NCI-H2029 treated with DMSO at 0.1 percent for 48 hours (cell line): ENCODE data around the gene RSAD2.
"Not testable (repeated sequence)": the region's sequence is repeated elsewhere in the genome, so short reads cannot be mapped to it uniquely, and the experiment has no call there.

Source experiments
- DNase-seq: peaks from one replicate; lab custom pipeline; 2025; lab: John Stamatoyannopoulos, UW

The RSAD2 gene

GRCh38 chr2:6926071-6926732 is 48.6 kb downstream of the RSAD2 start:
- no peak for DNase-seq

GRCh38 chr2:6927186-6927585 is 49.6 kb downstream of the RSAD2 start:
- DNase-seq, result no peak

GRCh38 chr2:6927753-6928152 is 50.2 kb downstream of the RSAD2 start:
- no peak for DNase-seq

- no peak for DNase-seq
Observed at GRCh38 chr2:6928452-6928851, 50.9 kb downstream of the RSAD2 start.

GRCh38 chr2:6929196-6929819 is 51.7 kb downstream of the RSAD2 start:
- DNase-seq, result no peak

GRCh38 chr2:6930923-6931647 is 53.5 kb downstream of the RSAD2 start:
- DNase-seq, result no peak

GRCh38 chr2:6931753-6932152 is 54.2 kb downstream of the RSAD2 start:
- no peak for DNase-seq

GRCh38 chr2:6932206-6932605 is 54.6 kb downstream of the RSAD2 start:
- no peak for DNase-seq

- DNase-seq, result no peak
Observed at GRCh38 chr2:6932828-6933227, 55.3 kb downstream of the RSAD2 start.

GRCh38 chr2:6933911-6934310 is 56.3 kb downstream of the RSAD2 start:
- DNase-seq, result no peak

- DNase-seq, result no peak
Observed at GRCh38 chr2:6934345-6934744, 56.8 kb downstream of the RSAD2 start.

GRCh38 chr2:6934758-6935651 is 57.4 kb downstream of the RSAD2 start:
- DNase-seq, result no peak

GRCh38 chr2:6935652-6936020 is 58.1 kb downstream of the RSAD2 start:
- not testable (repeated sequence) for DNase-seq

GRCh38 chr2:6937157-6937556 is 59.6 kb downstream of the RSAD2 start:
- no peak for DNase-seq

GRCh38 chr2:6937582-6937981 is 60.0 kb downstream of the RSAD2 start:
- DNase-seq, result no peak

GRCh38 chr2:6939071-6939470 is 61.5 kb downstream of the RSAD2 start:
- no peak for DNase-seq

- DNase-seq, result no peak
Observed at GRCh38 chr2:6940820-6941219, 63.2 kb downstream of the RSAD2 start.

GRCh38 chr2:6941299-6942046 is 63.9 kb downstream of the RSAD2 start:
- no peak for DNase-seq

- DNase-seq, result no peak
Observed at GRCh38 chr2:6942848-6943247, 65.3 kb downstream of the RSAD2 start.

- no peak for DNase-seq
Observed at GRCh38 chr2:6943523-6943922, 65.9 kb downstream of the RSAD2 start.

- no peak for DNase-seq
Observed at GRCh38 chr2:6943971-6944370, 66.4 kb downstream of the RSAD2 start.

GRCh38 chr2:6944555-6944954 is 67.0 kb downstream of the RSAD2 start:
- no peak for DNase-seq
